HFF-Myc (cell line): ENCODE results near the gene SOS1.

Experiments used
- DNase-seq: peaks from one replicate; pipeline ENCODE4 v3.0.0-alpha.2; 2011; ENCODE audit warnings: low read depth; ENCODE audit errors: extremely low read depth
- H3K4me3 ChIP-seq: replicated peaks from 2 replicates; pipeline ENCODE4 v1.5.1; 2011; ENCODE audit warnings: low read depth, mild to moderate bottlenecking, control low read depth, low read length
- TF ChIP-seq, protein P1 (sequence below): IDR thresholded peaks from 2 replicates; pipeline ENCODE4 v1.5.1; 2012; ENCODE audit warnings: mild to moderate bottlenecking, low read depth, low read length, control low read depth; ENCODE audit errors: missing control alignments

Gene SOS1

DNA sequence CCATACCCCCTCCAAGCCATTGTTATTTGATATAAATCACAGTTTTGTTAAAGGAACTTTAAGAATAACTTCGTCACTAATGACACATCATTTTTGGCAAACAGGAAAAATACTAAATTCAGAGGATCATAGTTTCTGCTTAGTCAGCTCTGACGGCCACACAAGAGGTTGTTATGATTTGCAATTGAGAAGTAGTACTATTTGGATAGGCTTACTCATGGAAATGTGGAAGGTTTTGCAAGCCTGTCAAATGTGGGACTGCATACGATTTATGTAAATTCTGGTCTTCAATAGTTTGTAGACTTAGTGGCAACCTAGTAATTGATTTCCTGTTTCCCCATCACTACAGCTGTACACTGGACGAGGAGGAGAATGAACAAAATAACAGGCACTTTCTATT lies 123.1 kb downstream of the SOS1 start:
- TF ChIP-seq, protein P1, sequence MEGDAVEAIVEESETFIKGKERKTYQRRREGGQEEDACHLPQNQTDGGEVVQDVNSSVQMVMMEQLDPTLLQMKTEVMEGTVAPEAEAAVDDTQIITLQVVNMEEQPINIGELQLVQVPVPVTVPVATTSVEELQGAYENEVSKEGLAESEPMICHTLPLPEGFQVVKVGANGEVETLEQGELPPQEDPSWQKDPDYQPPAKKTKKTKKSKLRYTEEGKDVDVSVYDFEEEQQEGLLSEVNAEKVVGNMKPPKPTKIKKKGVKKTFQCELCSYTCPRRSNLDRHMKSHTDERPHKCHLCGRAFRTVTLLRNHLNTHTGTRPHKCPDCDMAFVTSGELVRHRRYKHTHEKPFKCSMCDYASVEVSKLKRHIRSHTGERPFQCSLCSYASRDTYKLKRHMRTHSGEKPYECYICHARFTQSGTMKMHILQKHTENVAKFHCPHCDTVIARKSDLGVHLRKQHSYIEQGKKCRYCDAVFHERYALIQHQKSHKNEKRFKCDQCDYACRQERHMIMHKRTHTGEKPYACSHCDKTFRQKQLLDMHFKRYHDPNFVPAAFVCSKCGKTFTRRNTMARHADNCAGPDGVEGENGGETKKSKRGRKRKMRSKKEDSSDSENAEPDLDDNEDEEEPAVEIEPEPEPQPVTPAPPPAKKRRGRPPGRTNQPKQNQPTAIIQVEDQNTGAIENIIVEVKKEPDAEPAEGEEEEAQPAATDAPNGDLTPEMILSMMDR: no peak
- H3K4me3 ChIP-seq: no peak overlapping the region
- peak; percentile 24 for DNase-seq

DNA sequence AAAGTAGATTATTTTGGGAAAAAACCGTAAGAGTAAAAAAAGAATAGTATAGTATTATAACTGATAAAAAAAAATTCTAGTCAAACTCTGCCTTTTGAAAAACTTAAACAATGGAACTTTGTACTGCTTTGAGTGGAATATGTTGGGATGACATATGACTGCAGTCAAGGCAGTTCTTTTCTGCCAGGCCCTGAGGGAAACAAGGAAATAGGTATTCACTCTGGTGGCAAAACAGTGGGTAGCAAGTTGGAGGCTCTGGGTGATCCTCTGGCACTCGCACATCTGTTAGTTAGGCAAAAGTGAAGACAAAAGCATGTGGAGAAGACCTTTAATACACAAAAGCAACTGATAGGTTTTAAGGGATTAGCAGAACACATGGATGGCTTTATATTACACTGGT lies 129.0 kb downstream of the SOS1 start:
- TF ChIP-seq, protein P1: no peak
- H3K4me3 ChIP-seq: no peak overlapping the region
- DNase-seq: no peak

DNA sequence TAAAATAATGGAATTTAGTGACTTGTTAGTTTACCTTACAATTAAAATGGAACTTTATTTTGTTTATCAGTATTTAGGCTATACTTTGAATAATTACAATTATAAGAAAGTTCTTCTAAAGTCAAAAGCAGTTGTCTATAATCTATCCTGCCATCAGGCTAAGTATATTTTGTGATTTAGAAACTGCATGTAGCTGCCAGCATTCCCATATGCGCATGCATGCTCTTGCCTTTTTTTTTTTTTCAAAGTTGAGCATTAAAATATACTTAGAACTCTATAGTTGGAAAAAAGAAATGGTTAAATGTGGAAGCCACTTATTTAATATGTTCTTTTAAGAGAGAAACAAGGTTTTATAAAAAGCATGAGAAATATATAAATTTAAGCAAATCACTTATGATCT lies 132.1 kb downstream of the SOS1 start:
- no peak for DNase-seq
- TF ChIP-seq, protein P1: no peak
- no peak overlapping the region for H3K4me3 ChIP-seq

DNA sequence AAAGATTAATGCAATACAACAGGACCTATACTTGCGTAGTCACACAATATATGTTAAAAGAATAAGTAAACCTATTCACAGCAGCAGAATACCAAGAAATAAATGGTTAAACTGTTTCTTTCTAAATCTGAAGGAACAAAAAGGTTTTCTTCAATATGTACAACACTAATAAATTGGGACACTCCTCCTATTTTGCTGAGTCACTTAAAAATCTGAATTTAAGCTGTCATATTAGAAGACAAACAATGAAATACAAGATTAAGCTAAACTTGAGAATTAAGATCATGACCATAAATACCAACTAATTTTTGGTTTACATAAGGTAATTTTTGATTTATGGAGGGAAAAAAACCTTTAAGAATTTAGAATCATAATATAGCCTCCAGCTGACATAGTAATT lies 138.4 kb downstream of the SOS1 start:
- DNase-seq: no peak
- TF ChIP-seq, protein P1: no peak
- H3K4me3 ChIP-seq: no peak overlapping the region

DNA sequence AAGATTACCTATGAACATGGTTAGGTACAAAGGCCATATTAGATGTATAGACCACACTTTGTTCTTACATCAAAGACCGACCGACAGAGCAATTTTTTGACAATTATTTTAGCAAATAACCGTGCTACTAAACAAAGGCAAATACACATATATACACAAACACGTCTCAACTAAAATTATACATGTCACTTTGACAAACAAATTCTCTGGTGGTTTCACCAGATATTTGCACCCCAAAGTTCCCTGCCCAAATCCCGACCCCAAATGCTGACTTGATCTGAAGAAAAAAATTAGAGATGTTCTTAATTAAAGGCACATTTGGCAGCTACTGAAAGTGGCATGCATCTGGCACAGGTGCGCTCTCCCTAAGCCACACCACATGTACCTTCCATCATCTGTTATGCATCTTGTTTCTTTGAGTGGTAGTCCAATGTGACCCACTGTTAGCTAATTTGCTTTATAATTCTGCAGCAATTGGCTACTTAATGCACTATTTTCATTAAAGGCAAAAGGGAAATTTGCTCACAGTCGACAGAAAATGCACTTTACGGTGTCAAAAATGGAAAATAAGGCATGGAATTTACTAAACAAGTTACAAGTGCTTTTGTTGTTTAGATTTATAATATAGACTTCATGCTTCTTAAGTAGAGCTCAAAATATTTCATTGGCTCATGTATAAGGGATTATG lies 139.0 kb downstream of the SOS1 start:
- H3K4me3 ChIP-seq: no peak overlapping the region
- DNase-seq: no peak
- TF ChIP-seq, protein P1: no peak

DNA sequence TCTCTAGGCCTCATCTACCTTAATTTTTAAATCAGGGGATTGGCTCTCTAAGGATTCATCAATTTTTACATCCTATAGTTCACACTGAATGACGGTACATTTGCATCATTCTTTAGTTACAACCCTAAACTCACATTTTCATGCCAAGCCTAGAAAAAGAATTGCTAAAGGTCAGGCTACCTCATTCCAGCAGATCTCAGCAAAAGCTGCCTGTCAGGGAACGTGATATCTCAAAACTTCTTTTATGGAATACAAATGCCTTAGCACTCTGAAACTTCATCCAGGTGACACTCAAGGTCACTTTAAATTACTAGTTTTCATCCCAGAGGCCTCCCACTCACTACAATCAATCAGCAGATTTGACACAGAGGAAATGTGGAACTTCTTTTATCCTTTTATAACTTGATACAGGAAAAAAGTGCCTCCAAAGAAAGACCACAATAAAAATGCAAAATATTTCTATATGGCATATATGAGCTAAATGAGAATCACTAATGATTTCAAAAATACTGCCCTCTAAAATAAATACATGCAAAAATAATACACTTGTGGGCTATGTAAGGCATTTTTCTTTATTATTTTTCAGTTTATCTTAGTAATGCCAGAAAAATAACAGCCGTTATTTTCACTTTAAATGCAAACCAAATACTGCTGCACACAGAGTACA lies 139.7 kb downstream of the SOS1 start:
- H3K4me3 ChIP-seq: no peak overlapping the region
- TF ChIP-seq, protein P1: no peak
- DNase-seq: no peak
